AG04450 (cell line): ENCODE data around the gene FHAD1. TPM values are rescaled to one million over a fixed set of nuclear protein-coding genes. Genes with fewer than 3 reads are reported as not detected.
"Not testable (repeated sequence)": the region's sequence is repeated elsewhere in the genome, so short reads cannot be mapped to it uniquely, and the experiment has no call there.

Experiments
- CTCF ChIA-PET: fragments of 300-600, 350-600 bp; formaldehyde crosslinking; extraction: SDS; loops from one replicate; lab custom pipeline; 2022; ENCODE audit warnings: antibody characterized with exemption, inconsistent platforms; lab: Charles Lee
- POLR2A ChIA-PET: fragments of 350-600 bp; formaldehyde crosslinking; extraction: SDS; loops from one replicate; lab custom pipeline; 2021; ENCODE audit warnings: antibody characterized with exemption, inconsistent platforms; lab: Yijun Ruan, JAX
- DNase-seq: peaks from one replicate; pipeline ENCODE4 v3.0.0-alpha.2; 2011; ENCODE audit warnings: low read depth, low spot score
- H3K27ac ChIP-seq: one replicate; pipeline ENCODE4 v1.5.1; 2012; ENCODE audit warnings: low read depth, low read length, control low read depth
- H3K27me3 ChIP-seq: one replicate; pipeline ENCODE4 v1.6.0; 2012; ENCODE audit warnings: low read length; ENCODE audit not compliant: control insufficient read depth, insufficient read depth
- H3K4me3 ChIP-seq: 2 replicates; pipeline ENCODE4 v1.5.1; 2011; ENCODE audit warnings: mild to moderate bottlenecking, low read depth, low read length, control low read depth
- H3K9me3 ChIP-seq: 2 replicates; pipeline ENCODE4 v1.5.1; 2012; ENCODE audit warnings: low read length; ENCODE audit not compliant: control insufficient read depth, insufficient read depth
- CTCF ChIP-seq: IDR thresholded peaks from 2 replicates; pipeline ENCODE4 v1.5.1; 2011; ENCODE audit warnings: low read depth, low read length, control low read depth, inconsistent platforms
- polyA plus RNA-seq: library from polyadenylated mRNA; depleted of rRNA; stranded (reverse); fragments of >200 nt; gene quantifications from 2 replicates; pipeline ENCODE4 v1.2.3, GENCODE V29; 2011

The FHAD1 gene
- polyA plus RNA-seq, 1 experiment = 0.36 TPM

DNA sequence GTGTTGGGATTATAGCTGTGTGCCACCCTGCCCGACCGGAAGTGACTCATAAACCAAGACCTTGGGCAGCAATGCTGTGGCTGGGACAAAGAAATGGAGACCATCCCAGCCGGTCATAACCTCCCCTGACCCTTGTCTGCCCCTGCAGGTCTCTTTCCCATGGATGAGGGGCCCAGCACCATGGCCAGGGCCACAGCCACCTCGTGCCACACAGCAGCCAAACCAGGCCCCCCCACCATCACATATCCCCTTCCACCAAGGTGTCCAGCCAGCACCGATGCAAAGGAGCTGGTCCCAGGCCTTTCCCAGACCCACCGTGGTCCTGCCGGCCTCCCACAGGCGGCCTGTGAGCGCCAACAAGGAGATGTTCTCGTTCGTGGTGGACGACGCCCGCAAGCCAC is 42.2 kb downstream of the FHAD1 start:
- no peak for DNase-seq
- no peak overlapping the region for H3K27ac ChIP-seq
- no peaks in the 10 kb centered on the region for H3K27me3 ChIP-seq
- ChIA-PET POLR2A (no interaction called here), CTCF (interaction anchor here (1.5 to 3.6 kb wide), 2 partner anchors 15 to 160 kb away, joined by 6 to 14 read pairs; no protein-coding TSS in a partner anchor)
- TF ChIP-seq CTCF = no peak
- no peak overlapping the region for H3K4me3 ChIP-seq
- peaks cover 2% of the 10 kb centered on the region; the same call in 1 of the 2 replicates for H3K9me3 ChIP-seq

- DNase-seq = peak; percentile 71
- ChIA-PET CTCF (interaction anchor here (0.5 to 3.6 kb wide), 4 partner anchors 14 to 453 kb away, joined by 3 to 14 read pairs (median 5); no protein-coding TSS in a partner anchor), POLR2A (interaction anchor here (0.6 kb wide), 1 partner anchor 289 kb away, joined by 3 read pairs; no protein-coding TSS in a partner anchor)
- H3K27ac ChIP-seq = no peak overlapping the region
- H3K4me3 ChIP-seq = no peak overlapping the region
- H3K27me3 ChIP-seq = no peaks in the 10 kb centered on the region
- peaks cover 2% of the 10 kb centered on the region; the same call in 1 of the 2 replicates for H3K9me3 ChIP-seq
- TF ChIP-seq CTCF = no peak
Measured at GRCh38 chr1:15290382-15290781, 43.4 kb downstream of the FHAD1 start.

DNA sequence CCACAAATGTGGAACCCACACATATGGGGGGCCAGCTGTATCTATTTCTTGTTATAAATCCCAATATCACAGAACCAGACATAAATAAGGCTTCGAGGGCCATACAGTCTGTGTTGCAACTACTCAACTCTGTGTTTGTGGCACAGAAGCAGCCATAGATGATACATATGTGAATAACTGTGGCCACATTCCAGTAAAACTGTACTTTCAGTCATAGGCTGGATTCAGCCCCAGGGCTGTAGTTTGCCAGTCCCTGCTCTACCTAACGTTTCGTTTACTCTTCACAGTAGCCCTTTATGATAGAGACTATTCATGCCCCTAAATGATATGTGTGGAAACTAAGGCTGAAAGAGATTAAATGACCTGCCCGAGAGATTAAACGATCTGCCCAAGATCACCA is 48.7 kb downstream of the FHAD1 start:
- peaks cover 2% of the 10 kb centered on the region; the same call in 1 of the 2 replicates for H3K9me3 ChIP-seq
- no peak for DNase-seq
- CTCF ChIA-PET = interaction anchor here (0.6 to 1.6 kb wide), 2 partner anchors 9 to 16 kb away, joined by 4 to 6 read pairs; no protein-coding TSS in a partner anchor
- no peak overlapping the region for H3K4me3 ChIP-seq
- POLR2A ChIA-PET = no interaction called here
- H3K27me3 ChIP-seq = no peaks in the 10 kb centered on the region
- TF ChIP-seq CTCF = no peak
- no peak overlapping the region for H3K27ac ChIP-seq

- no peak for DNase-seq
- Histone ChIP-seq H3K27me3 (no peaks in the 10 kb centered on the region), H3K4me3 (no peak overlapping the region), H3K9me3 (no peaks in the 10 kb centered on the region), H3K27ac (no peak overlapping the region)
- no peak for TF ChIP-seq CTCF
- POLR2A ChIA-PET = no interaction called here
- CTCF ChIA-PET = interaction anchor here (1.1 kb wide), 1 partner anchor 144 kb away, joined by 3 read pairs; no protein-coding TSS in a partner anchor
Measured at GRCh38 chr1:15296585-15297321, 49.7 kb downstream of the FHAD1 start.

- POLR2A ChIA-PET, H3K4me3 ChIP-seq, DNase-seq, H3K27me3 ChIP-seq, H3K9me3 ChIP-seq, H3K27ac ChIP-seq: not testable (repeated sequence)
- CTCF ChIA-PET = interaction anchor here (1.1 to 1.7 kb wide), 2 partner anchors 26 to 145 kb away, joined by 3 to 11 read pairs; no protein-coding TSS in a partner anchor
Measured at GRCh38 chr1:15297975-15298374, 51.0 kb downstream of the FHAD1 start.
